ENCODE results near the gene FSTL1. TPM values are rescaled to one million over a fixed set of nuclear protein-coding genes. Genes with fewer than 3 reads are reported as not detected.

FSTL1 gene
- 483 and 818 TPM in 2 replicates for total RNA-seq

GRCh38 chr3:120450600-120451271 lies at the start of gene FSTL1:
FSTL1 (minus strand) TSS chr3:120450992; CDS start chr3:120450746, 246 bp downstream.

GRCh38 chr3:120348991-120349854 lies 101.6 kb downstream of the FSTL1 start, which contains the start of gene LRRC58:
LRRC58 (minus strand) TSS chr3:120349354; CDS start chr3:120349243, 111 bp downstream.

Other genes with a start within 250 kb of the FSTL1 start
- gene GPR156, start 165.8 kb downstream of the FSTL1 start, total RNA-seq = under 0.01 TPM in 2 replicates
- 15.9 and 22.9 TPM in 2 replicates for gene LRRC58, start 101.6 kb downstream of the FSTL1 start, total RNA-seq
- gene NDUFB4, start 145.3 kb upstream of the FSTL1 start, total RNA-seq = 17.3 and 32.2 TPM in 2 replicates
- gene HGD, start 231.2 kb upstream of the FSTL1 start, total RNA-seq = 0.32 TPM in 1 of 2 replicates, not detected in the other

Measured in epithelial cell of umbilical artery (primary cell).